HG03060 (cell line): ENCODE results near the gene RAD51AP2.

Experiments used
- ATAC-seq: cut with Tn5 transposase; IDR thresholded peaks from one replicate; pipeline ENCODE4 v1.9.1; 2021; ENCODE audit warnings: low read depth, moderate number of reproducible peaks; ENCODE audit not compliant: unreplicated experiment

RAD51AP2 gene

DNA sequence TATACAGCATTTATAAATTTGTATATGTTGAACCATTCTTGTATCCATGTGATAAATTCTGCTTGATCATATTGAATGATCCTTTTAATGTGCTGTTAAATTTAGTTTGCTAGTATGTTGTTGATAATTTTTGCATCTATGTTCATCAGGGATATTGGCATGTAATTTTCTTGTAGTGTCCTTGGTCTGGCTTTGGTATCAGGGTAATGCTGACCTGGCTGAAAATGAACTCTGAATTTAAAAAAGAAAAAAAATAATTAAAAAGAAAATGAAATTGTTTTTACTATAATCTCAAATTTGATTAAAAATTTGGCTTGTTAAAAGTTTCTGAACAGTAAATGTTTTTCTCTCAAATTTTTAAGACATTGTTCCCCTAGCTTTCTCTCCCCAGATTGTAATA lies 46.3 kb downstream of the RAD51AP2 start:
- ATAC-seq = no peak

DNA sequence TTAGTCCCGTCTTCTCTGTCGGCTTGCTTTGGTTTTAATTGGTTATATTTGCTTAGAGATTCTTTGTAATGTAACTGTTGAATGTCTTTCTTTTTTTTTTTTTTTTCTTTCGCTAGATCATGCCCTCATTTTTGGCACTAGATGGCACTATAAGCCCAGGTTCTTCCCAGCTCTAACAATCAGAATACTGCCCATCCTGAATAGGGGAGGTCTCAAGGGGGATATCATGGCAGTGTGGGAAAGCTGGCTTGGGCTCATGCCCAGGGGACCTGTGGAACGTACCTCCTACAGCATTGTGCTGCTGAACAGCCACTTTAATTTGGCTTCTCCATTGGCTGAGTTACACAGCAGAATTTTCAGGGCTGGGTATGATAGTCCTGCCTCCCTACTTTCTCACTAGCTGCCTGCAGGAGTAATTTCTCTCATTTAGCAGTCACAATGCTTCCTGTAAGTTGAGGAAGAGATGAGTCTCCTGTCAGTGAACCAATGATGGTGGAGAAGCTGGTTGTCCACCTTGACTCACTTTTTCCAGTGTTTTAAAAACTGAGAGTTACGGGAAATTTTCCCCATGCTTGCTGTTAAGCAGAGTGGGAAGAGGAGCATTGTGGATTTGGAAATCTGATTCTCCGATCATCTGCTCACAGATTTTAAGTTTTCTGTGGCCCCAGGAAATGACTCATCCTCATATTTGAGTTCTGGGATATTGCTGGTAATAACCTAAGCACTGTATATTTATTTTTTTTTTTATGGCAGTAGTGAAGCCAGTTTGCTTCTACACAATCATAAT lies 47.2 kb downstream of the RAD51AP2 start:
- no peak for ATAC-seq

DNA sequence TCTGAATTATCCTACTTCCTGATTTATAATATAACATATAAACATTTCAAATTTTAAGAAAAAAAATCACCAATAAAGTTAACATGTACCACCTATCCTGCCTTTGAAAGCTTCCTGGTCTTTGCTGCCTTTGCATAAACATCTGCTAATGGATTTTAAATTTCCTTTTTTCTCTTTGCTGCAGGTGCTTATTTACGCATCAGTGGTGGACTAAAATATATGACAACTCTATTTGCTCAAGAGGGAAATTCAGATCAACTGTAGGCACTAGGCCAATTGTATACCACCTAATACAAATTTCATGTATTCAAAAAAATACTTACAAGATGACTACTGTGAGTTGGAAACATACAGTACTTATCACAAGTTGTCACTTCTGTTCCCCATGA lies 57.2 kb downstream of the RAD51AP2 start:
- no peak for ATAC-seq
